Globus pallidus (tissue), 1 donor: ENCODE results near the gene FSTL1.

ENCODE experiments used
- DNase-seq: peaks from one replicate; pipeline ENCODE4 v3.0.0-alpha.2; 2015; ENCODE audit warnings: low spot score

Gene FSTL1

GRCh38 chr3:120440001-120440703 lies 10.6 kb downstream of the FSTL1 start:
- DNase-seq, result no peak

DNA sequence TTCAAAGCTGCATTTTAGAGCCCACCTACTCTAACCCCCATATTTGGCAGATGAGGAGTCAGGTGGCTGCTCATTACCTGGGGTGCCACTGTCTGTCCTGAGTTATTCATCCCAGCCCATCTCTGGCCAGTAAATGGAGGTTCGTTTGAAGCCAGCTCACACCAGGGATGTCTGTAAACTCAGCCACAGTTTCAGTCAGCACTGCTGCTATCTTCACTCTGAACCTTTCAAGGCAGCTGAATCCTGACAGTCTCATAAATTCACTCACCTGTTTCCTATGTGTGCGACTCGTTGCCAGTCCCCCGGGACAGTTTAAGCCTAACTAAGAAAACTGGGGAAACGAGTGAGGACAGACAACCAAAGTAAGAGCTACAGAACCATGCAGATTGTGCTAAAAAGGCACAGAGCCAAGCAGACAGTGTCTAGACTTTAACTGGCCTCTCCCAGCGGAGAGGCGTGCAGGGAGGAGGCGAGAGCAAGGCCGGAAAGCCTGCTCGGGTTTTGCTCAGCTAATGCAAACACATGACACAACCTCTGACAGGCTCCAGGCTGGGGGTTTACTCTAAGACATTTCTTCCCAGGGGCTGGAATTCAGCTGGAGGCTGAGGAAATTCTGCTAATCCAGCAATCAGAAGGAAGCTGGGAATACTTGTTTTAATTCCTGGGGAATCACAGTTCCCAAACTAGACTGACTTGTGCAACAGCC lies 12.0 kb downstream of the FSTL1 start:
- DNase-seq, result no peak

DNA sequence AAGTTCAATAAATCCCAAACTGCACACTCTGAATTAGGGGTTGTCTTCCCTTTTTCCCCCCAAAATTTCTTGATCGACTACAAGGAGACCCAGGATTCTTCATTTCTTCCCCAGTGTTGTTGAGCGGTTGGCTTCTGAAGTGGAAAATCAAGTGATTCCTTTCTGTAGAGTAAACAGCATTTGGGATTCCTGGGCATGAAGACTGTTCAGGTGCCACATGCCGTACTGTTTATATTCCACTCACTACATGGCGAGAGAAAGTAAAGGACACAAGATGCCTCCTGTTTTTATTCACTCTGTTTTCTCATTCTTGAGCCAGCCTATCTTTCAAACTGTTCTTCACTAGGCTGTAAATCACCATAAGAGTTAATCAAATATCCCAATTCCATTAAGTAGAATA lies 12.6 kb downstream of the FSTL1 start:
- no peak for DNase-seq

GRCh38 chr3:120437559-120437958 lies 13.2 kb downstream of the FSTL1 start:
- no peak for DNase-seq

GRCh38 chr3:120436523-120437050 lies 14.2 kb downstream of the FSTL1 start:
- no peak for DNase-seq

- DNase-seq, result no peak
Measured at GRCh38 chr3:120435621-120436020, 15.2 kb downstream of the FSTL1 start.

DNA sequence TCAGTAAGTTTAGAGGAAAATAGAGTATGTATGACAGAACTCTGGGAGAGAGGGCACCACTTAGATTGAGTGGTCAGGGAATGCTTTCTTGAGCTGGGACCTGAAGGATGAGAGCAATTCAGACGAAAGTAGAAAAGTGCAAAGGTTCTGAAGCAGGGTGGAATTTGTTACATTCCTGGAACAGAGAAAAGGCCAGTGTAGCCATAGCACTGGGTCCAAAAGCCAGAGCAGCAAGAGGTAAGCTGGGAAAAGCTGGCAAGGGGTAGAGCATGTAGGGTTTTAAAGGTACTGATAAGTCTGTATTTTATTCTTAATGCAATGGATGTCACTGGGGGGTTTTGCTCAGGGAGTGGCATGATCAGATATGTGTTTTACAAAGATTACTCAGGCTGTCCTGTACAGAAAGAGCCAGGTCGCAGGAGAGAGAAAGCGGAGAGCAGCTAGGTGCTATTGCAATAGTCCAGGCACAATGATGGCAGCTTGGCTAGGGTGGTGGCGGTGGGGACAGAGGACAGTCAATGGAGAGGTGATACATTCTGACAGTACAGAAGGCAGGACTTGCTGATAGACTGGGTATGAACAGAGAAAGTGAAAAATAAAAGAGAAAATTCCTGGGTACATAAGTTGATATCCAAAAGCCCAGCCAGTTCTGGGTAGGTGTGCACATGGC lies 17.0 kb downstream of the FSTL1 start:
- no peak for DNase-seq

- no peak for DNase-seq
Measured at GRCh38 chr3:120432150-120432860, 18.5 kb downstream of the FSTL1 start.

DNA sequence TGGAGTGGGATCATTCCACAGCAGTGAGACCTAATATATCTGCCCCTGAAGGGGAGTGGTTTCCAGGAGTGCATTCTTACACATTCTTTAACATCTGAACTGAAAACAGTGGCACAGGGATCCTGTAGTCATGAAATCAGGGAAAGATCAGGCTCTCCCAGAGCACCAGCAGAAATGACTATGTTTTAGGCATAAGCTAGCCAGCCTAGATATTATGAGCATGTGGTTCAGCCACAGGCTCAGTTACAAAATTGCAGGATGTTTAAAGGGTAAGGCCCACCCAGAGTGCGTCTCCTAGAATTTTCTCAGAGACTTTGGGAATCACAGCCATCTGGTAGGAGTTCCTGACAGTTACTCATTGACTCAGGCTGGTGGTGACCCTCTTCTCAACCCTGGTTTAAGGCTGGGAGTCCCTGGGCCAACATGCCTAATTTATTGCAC lies 20.9 kb downstream of the FSTL1 start:
- DNase-seq, result no peak

DNA sequence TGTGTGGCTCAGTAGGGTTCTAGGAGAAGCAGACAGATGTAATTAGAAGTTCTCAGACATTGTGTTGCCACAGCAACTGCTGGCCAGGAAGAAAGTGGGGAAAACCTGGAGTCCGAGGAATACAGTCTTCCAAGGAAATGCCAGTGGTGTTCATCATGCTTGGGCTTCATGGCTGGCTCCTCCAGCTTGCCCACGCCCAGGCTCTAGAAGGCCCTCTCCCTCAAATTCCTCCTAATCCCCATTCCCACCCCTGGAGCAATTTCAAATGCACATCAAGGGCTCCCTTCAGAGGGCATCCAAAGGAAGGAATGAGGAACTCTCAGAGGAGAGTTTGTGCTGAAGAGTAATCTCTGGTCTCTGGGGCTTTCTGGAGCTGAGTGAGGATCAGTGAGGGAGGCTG lies 21.9 kb downstream of the FSTL1 start:
- no peak for DNase-seq

- no peak for DNase-seq
Measured at GRCh38 chr3:120427201-120427600, 23.6 kb downstream of the FSTL1 start.

- peak; percentile 57 for DNase-seq
Measured at GRCh38 chr3:120425572-120426250, 25.1 kb downstream of the FSTL1 start.

GRCh38 chr3:120424976-120425570 lies 25.7 kb downstream of the FSTL1 start:
- DNase-seq, result no peak

GRCh38 chr3:120424506-120424905 lies 26.3 kb downstream of the FSTL1 start:
- no peak for DNase-seq

GRCh38 chr3:120423432-120423831 lies 27.4 kb downstream of the FSTL1 start:
- no peak for DNase-seq

- no peak for DNase-seq
Measured at GRCh38 chr3:120421926-120422325, 28.9 kb downstream of the FSTL1 start.

GRCh38 chr3:120420928-120421551 lies 29.8 kb downstream of the FSTL1 start:
- peak; percentile 16 for DNase-seq

DNA sequence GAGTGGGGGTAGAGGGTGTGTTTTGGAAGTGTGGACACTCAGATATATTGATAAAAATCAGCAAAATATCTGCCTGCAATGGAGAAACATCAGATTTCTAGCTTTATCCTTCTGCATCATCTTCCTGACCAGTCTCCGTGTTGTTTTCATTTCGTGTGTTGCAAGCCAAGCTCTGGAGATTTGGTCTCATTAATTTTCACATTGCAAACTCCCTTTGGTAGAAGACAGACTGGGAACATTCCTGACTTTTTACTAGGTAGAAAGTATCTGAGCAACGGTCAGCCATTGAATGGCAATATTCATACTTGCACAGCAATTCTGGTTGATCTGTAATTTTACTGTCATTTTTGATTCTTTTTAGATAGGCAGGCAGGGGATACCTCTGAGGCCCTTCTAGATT lies 30.4 kb downstream of the FSTL1 start:
- no peak for DNase-seq

GRCh38 chr3:120419797-120420196 lies 31.0 kb downstream of the FSTL1 start:
- DNase-seq, result peak; percentile 13

DNA sequence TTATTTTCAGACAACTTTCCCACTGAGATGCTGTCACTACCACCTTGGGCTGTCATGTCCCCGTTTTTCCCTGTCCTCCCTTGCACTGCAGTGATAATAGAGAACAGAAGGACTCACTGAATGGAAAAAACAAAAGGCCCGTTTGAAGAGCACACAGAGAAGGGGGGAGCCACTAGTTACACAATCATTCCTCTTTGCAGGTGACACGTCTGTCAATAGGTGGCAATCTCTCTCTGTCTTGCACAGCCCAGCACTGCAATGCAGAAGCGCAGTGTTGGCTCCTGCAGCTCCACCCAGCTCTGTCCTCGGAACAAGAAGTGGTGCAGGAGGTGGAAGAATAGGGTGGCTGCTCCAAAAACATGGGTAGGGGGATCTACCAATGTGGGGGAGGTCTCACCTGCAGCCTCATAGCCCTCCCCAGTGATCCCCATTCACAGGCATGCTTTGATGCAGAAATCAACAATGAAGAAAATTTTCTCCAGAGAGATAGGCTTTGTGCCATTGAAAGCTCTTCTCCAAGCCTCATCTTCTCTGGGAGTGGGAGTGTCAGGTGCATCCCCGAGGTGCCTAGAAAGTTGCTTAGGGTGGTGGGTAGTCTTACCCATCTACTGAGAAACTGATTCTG lies 31.8 kb downstream of the FSTL1 start:
- peak; percentile 62 for DNase-seq
